PC-3 (cell line): ENCODE results near the gene DOK3. TPM values are rescaled to one million over a fixed set of nuclear protein-coding genes. Genes with fewer than 3 reads are reported as not detected.

Experiments used
- ATAC-seq: fragments of 200-7000 bp; cut with Tn5 transposase; 2 replicates; pipeline ENCODE4 v1.9.1; 2020; ENCODE audit warnings: mild to moderate bottlenecking, moderate library complexity
- BruUV-seq: library from RNA; stranded (reverse); fragments of 400-500 nt; replicated peaks from 2 replicates; lab custom pipeline; 2021; lab: Mats Ljungman, UMichigan
- CTCF ChIA-PET: fragments of 300-600 bp; sonication (Branson Sonifier 250); formaldehyde crosslinking; loops from one replicate; lab custom pipeline; 2022; ENCODE audit warnings: antibody characterized with exemption; lab: Charles Lee
- POLR2A ChIA-PET: fragments of 300-600 bp; sonication (Branson Sonifier 250); formaldehyde crosslinking; loops from one replicate; lab custom pipeline; 2022; ENCODE audit warnings: antibody characterized with exemption; ENCODE audit not compliant: unreplicated experiment; lab: Charles Lee
- DNase-seq: peaks from one replicate; pipeline ENCODE4 v3.0.0-alpha.2; 2015
- H2AFZ ChIP-seq: fragments of 300-600 bp; sonication (generic); 2 replicates; pipeline ENCODE4 v1.6.0; 2016; ENCODE audit warnings: antibody characterized with exemption, low read length
- H3F3A ChIP-seq: fragments of 300-600 bp; sonication (generic); one replicate; pipeline ENCODE4 v1.6.0; 2017; ENCODE audit warnings: antibody characterized with exemption, low read length, control low read depth, mild to moderate bottlenecking; ENCODE audit not compliant: unreplicated experiment
- H3K27ac ChIP-seq: fragments of 300-600 bp; sonication (generic); 2 replicates; pipeline ENCODE4 v1.5.1; 2016; ENCODE audit warnings: mild to moderate bottlenecking, low read length
- H3K27me3 ChIP-seq: fragments of 300-600 bp; sonication (generic); 2 replicates; pipeline ENCODE4 v1.6.1; 2016; ENCODE audit warnings: low read length, mixed read lengths
- H3K36me3 ChIP-seq: fragments of 300-600 bp; sonication (generic); 2 replicates; pipeline ENCODE4 v1.6.1; 2016; ENCODE audit warnings: low read depth, mixed run types, low read length, mixed read lengths
- H3K4me1 ChIP-seq: fragments of 300-600 bp; sonication (generic); 2 replicates; pipeline ENCODE4 v1.5.1; 2016; ENCODE audit warnings: low read length; ENCODE audit not compliant: insufficient read depth
- H3K4me2 ChIP-seq: fragments of 300-600 bp; sonication (generic); 2 replicates; pipeline ENCODE4 v1.6.0; 2016; ENCODE audit warnings: low read length
- H3K4me3 ChIP-seq: fragments of 300-600 bp; sonication (generic); 2 replicates; pipeline ENCODE4 v1.5.1; 2016; ENCODE audit warnings: mild to moderate bottlenecking, low read length, mixed read lengths
- H3K79me2 ChIP-seq: fragments of 300-600 bp; sonication (generic); 2 replicates; pipeline ENCODE4 v1.6.1; 2017; ENCODE audit warnings: low read length, mixed read lengths
- H3K9ac ChIP-seq: fragments of 300-600 bp; sonication (generic); 2 replicates; pipeline ENCODE4 v1.6.0; 2016; ENCODE audit warnings: mild to moderate bottlenecking, low read length
- H3K9me2 ChIP-seq: fragments of 300-600 bp; sonication (generic); replicated peaks from 2 replicates; pipeline ENCODE4 v1.6.1; 2016; ENCODE audit warnings: mixed run types, low read length, mixed read lengths
- H3K9me3 ChIP-seq: fragments of 300-600 bp; sonication (generic); 2 replicates; pipeline ENCODE4 v1.6.1; 2016; ENCODE audit warnings: low read length, mixed read lengths
- H4K20me1 ChIP-seq: fragments of 300-600 bp; sonication (generic); 2 replicates; pipeline ENCODE4 v1.6.1; 2016; ENCODE audit warnings: low read length, mixed read lengths
- EZH2 ChIP-seq: fragments of 300-600 bp; sonication (generic); IDR thresholded peaks from one replicate; pipeline ENCODE4 v1.6.1; 2017; ENCODE audit warnings: antibody characterized with exemption, mild to moderate bottlenecking, low read length; ENCODE audit not compliant: unreplicated experiment
- EZH2phosphoT487 ChIP-seq: fragments of 300-600 bp; sonication (generic); IDR thresholded peaks from 2 replicates; pipeline ENCODE4 v1.6.1; 2018; ENCODE audit warnings: mild to moderate bottlenecking, antibody characterized with exemption, low read length, borderline replicate concordance
- intact Hi-C: fragments of 100-400 bp; cut with micrococcal nuclease; formaldehyde crosslinking; loops from 2 replicates; pipeline ENCODE4 v1.9.0; 2023
- total RNA-seq: library from RNA; depleted of rRNA; stranded (reverse); fragments of >200 nt; gene quantifications from 2 replicates; pipeline ENCODE4 v1.2.3, GENCODE V29; 2014
- TF ChIP-seq, protein P1 (sequence below): fragments of 300-600 bp; sonication (generic); conservative IDR thresholded peaks from 2 replicates; pipeline ENCODE4 v1.5.1; 2017; ENCODE audit warnings: antibody characterized with exemption, low read depth, mild to moderate bottlenecking, low read length

Gene DOK3
- total RNA-seq, 1 experiment from 2014 or later, result 6.2 TPM

DNA sequence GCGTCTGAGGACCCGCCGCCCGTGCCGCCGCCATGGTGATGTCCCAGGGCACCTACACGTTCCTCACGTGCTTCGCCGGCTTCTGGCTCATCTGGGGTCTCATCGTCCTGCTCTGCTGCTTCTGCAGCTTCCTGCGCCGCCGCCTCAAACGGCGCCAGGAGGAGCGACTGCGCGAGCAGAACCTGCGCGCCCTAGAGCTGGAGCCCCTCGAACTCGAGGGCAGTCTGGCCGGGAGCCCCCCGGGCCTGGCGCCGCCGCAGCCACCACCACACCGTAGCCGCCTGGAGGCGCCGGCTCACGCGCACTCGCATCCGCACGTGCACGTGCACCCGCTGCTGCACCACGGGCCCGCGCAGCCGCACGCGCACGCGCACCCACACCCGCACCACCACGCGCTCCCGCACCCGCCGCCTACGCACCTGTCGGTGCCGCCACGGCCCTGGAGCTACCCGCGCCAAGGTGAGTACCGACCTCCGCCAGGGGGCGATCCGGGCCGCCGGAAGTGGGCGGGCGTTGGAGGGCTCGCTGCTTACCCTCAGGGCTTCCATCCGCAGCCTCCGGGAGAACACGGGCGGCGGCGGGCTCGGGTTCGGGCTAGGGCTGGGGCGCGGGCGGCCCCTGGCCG lies 54.5 kb downstream of the DOK3 start:
- POLR2A ChIA-PET, result interaction anchor here (1.1 kb wide), 1 partner anchor 42 kb away, joined by 3 read pairs; the partner anchor contains the start of gene PDLIM7
- Histone ChIP-seq H2AFZ (peak overlapping the region; percentile 92), H3K27me3 (no peaks in the 10 kb centered on the region), H3F3A (peaks cover 8% of the 10 kb centered on the region), H4K20me1 (peaks cover 14% of the 10 kb centered on the region; the same call in 1 of the 2 replicates), H3K9me2 (no peaks in the 10 kb centered on the region), H3K4me3 (peak overlapping the region; percentile 88), H3K9me3 (no peaks in the 10 kb centered on the region), H3K79me2 (no peaks in the 10 kb centered on the region), H3K9ac (peak overlapping the region; percentile 80), H3K4me1 (peaks cover 16% of the 10 kb centered on the region; the same call in 1 of the 2 replicates), H3K27ac (peak overlapping the region; percentile 60), H3K36me3 (peaks cover 5% of the 10 kb centered on the region), H3K4me2 (peak overlapping the region; percentile 99)
- CTCF ChIA-PET, result interaction anchor here (0.6 to 3.4 kb wide), 11 partner anchors 9 to 919 kb away, joined by 3 to 36 read pairs (median 5); partner anchors contain the start of gene PDLIM7
- no TSS peak for BruUV-seq
- peak; percentile 82 for DNase-seq
- ATAC-seq, result peak; percentile 45
- TF ChIP-seq EZH2 (no peak), EZH2phosphoT487 (0 out of 2 replicates have a peak, but pooled peaks have one; percentile 12)
- TF ChIP-seq, protein P1, sequence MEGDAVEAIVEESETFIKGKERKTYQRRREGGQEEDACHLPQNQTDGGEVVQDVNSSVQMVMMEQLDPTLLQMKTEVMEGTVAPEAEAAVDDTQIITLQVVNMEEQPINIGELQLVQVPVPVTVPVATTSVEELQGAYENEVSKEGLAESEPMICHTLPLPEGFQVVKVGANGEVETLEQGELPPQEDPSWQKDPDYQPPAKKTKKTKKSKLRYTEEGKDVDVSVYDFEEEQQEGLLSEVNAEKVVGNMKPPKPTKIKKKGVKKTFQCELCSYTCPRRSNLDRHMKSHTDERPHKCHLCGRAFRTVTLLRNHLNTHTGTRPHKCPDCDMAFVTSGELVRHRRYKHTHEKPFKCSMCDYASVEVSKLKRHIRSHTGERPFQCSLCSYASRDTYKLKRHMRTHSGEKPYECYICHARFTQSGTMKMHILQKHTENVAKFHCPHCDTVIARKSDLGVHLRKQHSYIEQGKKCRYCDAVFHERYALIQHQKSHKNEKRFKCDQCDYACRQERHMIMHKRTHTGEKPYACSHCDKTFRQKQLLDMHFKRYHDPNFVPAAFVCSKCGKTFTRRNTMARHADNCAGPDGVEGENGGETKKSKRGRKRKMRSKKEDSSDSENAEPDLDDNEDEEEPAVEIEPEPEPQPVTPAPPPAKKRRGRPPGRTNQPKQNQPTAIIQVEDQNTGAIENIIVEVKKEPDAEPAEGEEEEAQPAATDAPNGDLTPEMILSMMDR, result peak; percentile 68
- intact Hi-C loops, result loop anchor here (1.0 to 2.0 kb wide), 4 partner anchors 28 to 146 kb away; partner anchors contain the start of gene GRK6

DNA sequence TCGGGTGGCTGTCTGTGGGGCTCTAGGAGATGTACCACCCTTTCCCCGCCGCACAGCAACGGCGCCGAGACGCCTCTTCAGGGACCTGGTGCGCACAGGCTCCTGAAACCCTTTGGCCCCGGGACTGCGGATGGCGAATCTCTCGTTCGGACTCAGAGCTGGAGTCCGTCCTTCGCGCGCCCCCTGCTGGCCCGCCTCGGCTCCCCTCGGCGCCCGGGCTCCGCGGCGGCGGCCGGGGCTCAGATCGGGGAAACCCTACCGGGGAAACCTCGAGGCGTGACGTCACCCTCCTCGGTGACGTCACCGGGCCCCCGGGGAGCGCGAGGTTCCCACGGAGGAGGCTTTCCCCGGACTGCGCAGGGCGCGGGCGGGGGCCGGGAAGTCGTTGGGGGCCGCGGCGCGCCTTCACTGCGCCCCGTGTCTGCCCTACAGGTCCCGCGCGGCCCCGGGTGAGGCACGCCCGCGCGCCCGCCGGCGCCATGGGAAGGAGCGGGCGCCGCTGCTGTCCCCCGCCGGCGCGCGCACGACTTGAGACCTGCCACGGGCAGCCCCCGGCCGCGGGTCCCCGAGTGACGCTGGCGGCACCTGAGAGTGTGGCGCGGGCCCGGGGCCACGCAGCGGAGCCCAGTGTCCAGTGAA lies 55.1 kb downstream of the DOK3 start:
- ChIA-PET CTCF (interaction anchor here (0.6 to 3.4 kb wide), 9 partner anchors 10 to 919 kb away, joined by 3 to 36 read pairs (median 5); partner anchors contain the start of gene PDLIM7), POLR2A (interaction anchor here (0.5 to 1.1 kb wide), 3 partner anchors 43 to 52 kb away, joined by 3 to 4 read pairs (median 3); partner anchors contain the start of gene PDLIM7)
- Histone ChIP-seq H2AFZ (peak overlapping the region; percentile 92), H3K9me3 (no peaks in the 10 kb centered on the region), H3K36me3 (peaks cover 5% of the 10 kb centered on the region), H3K4me1 (peaks cover 16% of the 10 kb centered on the region; the same call in 1 of the 2 replicates), H3K4me3 (peak overlapping the region; percentile 88), H4K20me1 (peaks cover 14% of the 10 kb centered on the region; the same call in 1 of the 2 replicates), H3K27ac (peak overlapping the region; percentile 60), H3F3A (peaks cover 8% of the 10 kb centered on the region), H3K4me2 (peak overlapping the region; percentile 99), H3K79me2 (peaks cover 6% of the 10 kb centered on the region; the same call in 1 of the 2 replicates), H3K9ac (peak overlapping the region; percentile 80), H3K9me2 (no peaks in the 10 kb centered on the region), H3K27me3 (no peaks in the 10 kb centered on the region)
- intact Hi-C loops, result loop anchor here (1.0 to 2.0 kb wide), 6 partner anchors 28 to 146 kb away; partner anchors contain the start of gene GRK6
- DNase-seq (peak; percentile 94), ATAC-seq (peak; percentile 48)
- no peak for TF ChIP-seq EZH2
- TF ChIP-seq EZH2phosphoT487, result 0 out of 2 replicates have a peak, but pooled peaks have one; percentile 5
- TF ChIP-seq, protein P1, result peak; percentile 83
- no TSS peak for BruUV-seq
